Panc1 (cell line): ENCODE data around the gene RGS13. TPM values are rescaled to one million over a fixed set of nuclear protein-coding genes. Genes with fewer than 3 reads are reported as not detected.
"Not testable (repeated sequence)": the region's sequence is repeated elsewhere in the genome, so short reads cannot be mapped to it uniquely, and the experiment has no call there.

Experiments used
- ATAC-seq: fragments of 200-7000 bp; cut with Tn5 transposase; 2 replicates; pipeline ENCODE4 v1.9.1; 2020; ENCODE audit warnings: mild to moderate bottlenecking, moderate library complexity
- BruUV-seq: library from RNA; stranded (reverse); fragments of 400-500 nt; replicated peaks from 2 replicates; lab custom pipeline; 2021; lab: Mats Ljungman, UMichigan
- CTCF ChIA-PET: fragments of 300-600 bp; sonication (Branson Sonifier 250); formaldehyde crosslinking; loops from one replicate; lab custom pipeline; 2022; ENCODE audit warnings: antibody characterized with exemption; lab: Charles Lee
- POLR2A ChIA-PET: fragments of 300-600 bp; sonication (Branson Sonifier 250); formaldehyde crosslinking; loops from one replicate; lab custom pipeline; 2022; ENCODE audit warnings: antibody characterized with exemption; lab: Charles Lee
- DNase-seq: peaks from one replicate; pipeline ENCODE4 v3.0.0-alpha.2; 2010; ENCODE audit warnings: low read depth, low spot score
- H3K27ac ChIP-seq: 2 replicates; pipeline ENCODE4 v1.5.1; 2011; ENCODE audit warnings: mild to moderate bottlenecking, low read length, inconsistent platforms
- H3K27me3 ChIP-seq: fragments of 200-500 bp; sonication (Bioruptor generic); 2 replicates; pipeline ENCODE4 v1.6.0; 2014; ENCODE audit warnings: low read length, inconsistent platforms; ENCODE audit not compliant: control insufficient read depth, insufficient read depth
- H3K36me3 ChIP-seq: fragments of 200-500 bp; sonication (Bioruptor generic); 2 replicates; pipeline ENCODE4 v1.5.1; 2014; ENCODE audit warnings: inconsistent platforms, mild to moderate bottlenecking, low read length, moderate library complexity; ENCODE audit not compliant: control insufficient read depth, insufficient read depth
- H3K4me1 ChIP-seq: 2 replicates; pipeline ENCODE4 v1.5.1; 2011; ENCODE audit warnings: inconsistent platforms, mild to moderate bottlenecking, low read length, moderate library complexity; ENCODE audit not compliant: control insufficient read depth, insufficient read depth
- H3K4me3 ChIP-seq, 2 experiments: 2 replicates each; pipeline ENCODE4 v1.5.1; 2011 to 2012; ENCODE audit warnings: low read depth in 2 of 2, low read length in 2 of 2, mild to moderate bottlenecking in 2 of 2, inconsistent platforms in 1 of 2, moderate library complexity in 1 of 2
- H3K9me3 ChIP-seq: fragments of 200-500 bp; sonication (Bioruptor generic); 2 replicates; pipeline ENCODE4 v1.5.1; 2014; ENCODE audit warnings: low read depth, mild to moderate bottlenecking, inconsistent platforms, low read length, moderate library complexity; ENCODE audit not compliant: control insufficient read depth, insufficient read depth
- CTCF ChIP-seq: fragments of 450-650 bp; IDR thresholded peaks from 2 replicates; pipeline ENCODE4 v1.5.1; 2017; ENCODE audit warnings: mild to moderate bottlenecking
- POLR2AphosphoS5 ChIP-seq: IDR thresholded peaks from 2 replicates; pipeline ENCODE4 v1.6.1; 2012; ENCODE audit warnings: mild to moderate bottlenecking, low read depth, low read length, moderate library complexity
- REST ChIP-seq, 2 experiments: IDR thresholded peaks; 2 replicates each; pipeline ENCODE4 v1.6.1; 2011 to 2012; ENCODE audit warnings: low read depth in 2 of 2, control low read depth in 1 of 2, low read length in 1 of 2, mild to moderate bottlenecking in 1 of 2, moderate library complexity in 1 of 2; ENCODE audit not compliant: insufficient read depth in 1 of 2
- SIN3A ChIP-seq: IDR thresholded peaks from 2 replicates; pipeline ENCODE4 v1.6.1; 2012; ENCODE audit warnings: low read depth, mild to moderate bottlenecking, low read length, moderate library complexity, borderline replicate concordance; ENCODE audit not compliant: insufficient read depth
- TCF7L2 ChIP-seq: IDR thresholded peaks from 2 replicates; pipeline ENCODE4 v1.6.1; 2011; ENCODE audit warnings: mild to moderate bottlenecking, low read depth, low read length, inconsistent platforms
- in situ Hi-C: cut with HindIII; loops from 2 replicates; pipeline ENCODE4 v1.10.0; 2016; ENCODE audit warnings: low sequenced_read_pairs, low pct_unique_long_range_greater_than_20kb
- intact Hi-C: fragments of 100-400 bp; cut with micrococcal nuclease; formaldehyde crosslinking; loops from one replicate; pipeline ENCODE4 v1.10.0; 2022; ENCODE audit not compliant: unreplicated experiment
- total RNA-seq: library from RNA; stranded (reverse); gene quantifications from one replicate; pipeline ENCODE4 v1.2.1, GENCODE V29; 2021; ENCODE audit not compliant: unreplicated experiment

The RGS13 gene
- total RNA-seq, 1 experiment from 2014 or later, result not detected

GRCh38 chr1:192678099-192678498 lies 42.2 kb downstream of the RGS13 start:
- Histone ChIP-seq H3K27me3 (no peaks in the 10 kb centered on the region), H3K4me3 (no peak overlapping the region), H3K27ac (no peak overlapping the region), H3K9me3 (no peaks in the 10 kb centered on the region), H3K36me3 (no peaks in the 10 kb centered on the region), H3K4me1 (no peaks in the 10 kb centered on the region)
- CTCF ChIA-PET, result no interaction called here
- ATAC-seq (no peak), DNase-seq (no peak)
- BruUV-seq, result no TSS peak
- in situ Hi-C loops, result no loop called here
- POLR2A ChIA-PET, result no interaction called here
- intact Hi-C loops, result no loop called here
- no peak for TF ChIP-seq TCF7L2
- TF ChIP-seq REST (IDR thresholded peaks at IDR 0.05; ENCODE audit: insufficient read depth in 1 of 2, low read depth in 2 of 2, low read length in 1 of 2), result no peak
- no peak for TF ChIP-seq SIN3A
- TF ChIP-seq CTCF, result no peak
- TF ChIP-seq POLR2AphosphoS5, result no peak

- no peak overlapping the region for H3K27ac ChIP-seq
- ATAC-seq (no peak), DNase-seq (no peak)
- intact Hi-C loops (no loop called here), in situ Hi-C loops (no loop called here)
- ChIA-PET POLR2A (no interaction called here), CTCF (no interaction called here)
- TF ChIP-seq TCF7L2 (no peak), SIN3A (no peak), POLR2AphosphoS5 (no peak), CTCF (no peak), REST (IDR thresholded peaks at IDR 0.05; ENCODE audit: insufficient read depth in 1 of 2, low read depth in 2 of 2, low read length in 1 of 2) (no peak)
- H3K9me3 ChIP-seq, result no peaks in the 10 kb centered on the region
- H3K4me3 ChIP-seq, result no peak overlapping the region
- BruUV-seq, result no TSS peak
- no peaks in the 10 kb centered on the region for H3K27me3 ChIP-seq
- no peaks in the 10 kb centered on the region for H3K36me3 ChIP-seq
- no peaks in the 10 kb centered on the region for H3K4me1 ChIP-seq
Observed at GRCh38 chr1:192682335-192682734, 46.4 kb downstream of the RGS13 start.

GRCh38 chr1:192683081-192683480 lies 47.1 kb downstream of the RGS13 start:
- ATAC-seq, in situ Hi-C loops, H3K27me3 ChIP-seq, BruUV-seq, POLR2A ChIA-PET, H3K36me3 ChIP-seq, DNase-seq, H3K9me3 ChIP-seq, H3K27ac ChIP-seq, H3K4me3 ChIP-seq, CTCF ChIA-PET, intact Hi-C loops, H3K4me1 ChIP-seq: not testable (repeated sequence)
